ENCODE measurements around the gene SMG9.

DNA sequence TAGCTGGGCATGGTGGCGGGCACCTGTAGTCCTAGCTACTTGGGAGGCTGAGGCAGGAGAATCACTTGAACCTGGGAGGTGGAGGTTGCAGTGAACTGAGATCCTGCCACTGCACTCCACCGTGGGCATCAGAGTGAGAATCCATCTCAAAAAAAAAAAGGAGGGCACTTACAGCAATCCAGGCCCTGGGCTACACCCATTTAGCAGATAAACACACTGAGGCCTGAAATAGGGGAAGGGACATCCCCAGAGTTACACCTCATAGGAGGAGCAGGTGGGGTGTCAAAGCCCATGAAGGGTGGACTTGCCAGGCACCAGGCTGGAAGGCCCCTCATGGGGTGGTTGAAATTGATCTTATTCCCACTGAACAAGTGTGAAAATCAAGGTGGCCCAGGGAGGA is 70.9 kb downstream of the SMG9 start:
- TF ChIP-seq CTCF (conservative IDR thresholded peaks at IDR 0.05 in 1 of 2, IDR thresholded peaks at IDR 0.05 in 1 of 2; ENCODE audit: low read depth in 1 of 2, low read length in 2 of 2) (no peak), EZH2 (IDR thresholded peaks at IDR 0.05; ENCODE audit: low read length, missing control alignments) (no peak)

All from fibroblast of lung (primary cell).